PC-3 (cell line): ENCODE results near the gene VASN. TPM values are rescaled to one million over a fixed set of nuclear protein-coding genes. Genes with fewer than 3 reads are reported as not detected.

Experiments used
- ATAC-seq: fragments of 200-7000 bp; cut with Tn5 transposase; 2 replicates; pipeline ENCODE4 v1.9.1; 2020; ENCODE audit warnings: mild to moderate bottlenecking, moderate library complexity
- BruUV-seq: library from RNA; stranded (reverse); fragments of 400-500 nt; replicated peaks from 2 replicates; lab custom pipeline; 2021; lab: Mats Ljungman, UMichigan
- CTCF ChIA-PET: fragments of 300-600 bp; sonication (Branson Sonifier 250); formaldehyde crosslinking; loops from one replicate; lab custom pipeline; 2022; ENCODE audit warnings: antibody characterized with exemption; lab: Charles Lee
- POLR2A ChIA-PET: fragments of 300-600 bp; sonication (Branson Sonifier 250); formaldehyde crosslinking; loops from one replicate; lab custom pipeline; 2022; ENCODE audit warnings: antibody characterized with exemption; ENCODE audit not compliant: unreplicated experiment; lab: Charles Lee
- DNase-seq: peaks from one replicate; pipeline ENCODE4 v3.0.0-alpha.2; 2015
- H2AFZ ChIP-seq: fragments of 300-600 bp; sonication (generic); 2 replicates; pipeline ENCODE4 v1.6.0; 2016; ENCODE audit warnings: antibody characterized with exemption, low read length
- H3F3A ChIP-seq: fragments of 300-600 bp; sonication (generic); one replicate; pipeline ENCODE4 v1.6.0; 2017; ENCODE audit warnings: antibody characterized with exemption, low read length, control low read depth, mild to moderate bottlenecking; ENCODE audit not compliant: unreplicated experiment
- H3K27ac ChIP-seq: fragments of 300-600 bp; sonication (generic); 2 replicates; pipeline ENCODE4 v1.5.1; 2016; ENCODE audit warnings: mild to moderate bottlenecking, low read length
- H3K27me3 ChIP-seq: fragments of 300-600 bp; sonication (generic); 2 replicates; pipeline ENCODE4 v1.6.1; 2016; ENCODE audit warnings: low read length, mixed read lengths
- H3K36me3 ChIP-seq: fragments of 300-600 bp; sonication (generic); 2 replicates; pipeline ENCODE4 v1.6.1; 2016; ENCODE audit warnings: low read depth, mixed run types, low read length, mixed read lengths
- H3K4me1 ChIP-seq: fragments of 300-600 bp; sonication (generic); 2 replicates; pipeline ENCODE4 v1.5.1; 2016; ENCODE audit warnings: low read length; ENCODE audit not compliant: insufficient read depth
- H3K4me2 ChIP-seq: fragments of 300-600 bp; sonication (generic); 2 replicates; pipeline ENCODE4 v1.6.0; 2016; ENCODE audit warnings: low read length
- H3K4me3 ChIP-seq: fragments of 300-600 bp; sonication (generic); 2 replicates; pipeline ENCODE4 v1.5.1; 2016; ENCODE audit warnings: mild to moderate bottlenecking, low read length, mixed read lengths
- H3K79me2 ChIP-seq: fragments of 300-600 bp; sonication (generic); 2 replicates; pipeline ENCODE4 v1.6.1; 2017; ENCODE audit warnings: low read length, mixed read lengths
- H3K9ac ChIP-seq: fragments of 300-600 bp; sonication (generic); 2 replicates; pipeline ENCODE4 v1.6.0; 2016; ENCODE audit warnings: mild to moderate bottlenecking, low read length
- H3K9me2 ChIP-seq: fragments of 300-600 bp; sonication (generic); replicated peaks from 2 replicates; pipeline ENCODE4 v1.6.1; 2016; ENCODE audit warnings: mixed run types, low read length, mixed read lengths
- H3K9me3 ChIP-seq: fragments of 300-600 bp; sonication (generic); 2 replicates; pipeline ENCODE4 v1.6.1; 2016; ENCODE audit warnings: low read length, mixed read lengths
- H4K20me1 ChIP-seq: fragments of 300-600 bp; sonication (generic); 2 replicates; pipeline ENCODE4 v1.6.1; 2016; ENCODE audit warnings: low read length, mixed read lengths
- EZH2 ChIP-seq: fragments of 300-600 bp; sonication (generic); IDR thresholded peaks from one replicate; pipeline ENCODE4 v1.6.1; 2017; ENCODE audit warnings: antibody characterized with exemption, mild to moderate bottlenecking, low read length; ENCODE audit not compliant: unreplicated experiment
- EZH2phosphoT487 ChIP-seq: fragments of 300-600 bp; sonication (generic); IDR thresholded peaks from 2 replicates; pipeline ENCODE4 v1.6.1; 2018; ENCODE audit warnings: mild to moderate bottlenecking, antibody characterized with exemption, low read length, borderline replicate concordance
- intact Hi-C: fragments of 100-400 bp; cut with micrococcal nuclease; formaldehyde crosslinking; loops from 2 replicates; pipeline ENCODE4 v1.9.0; 2023
- total RNA-seq: library from RNA; depleted of rRNA; stranded (reverse); fragments of >200 nt; gene quantifications from 2 replicates; pipeline ENCODE4 v1.2.3, GENCODE V29; 2014
- TF ChIP-seq, protein P1 (sequence below): fragments of 300-600 bp; sonication (generic); conservative IDR thresholded peaks from 2 replicates; pipeline ENCODE4 v1.5.1; 2017; ENCODE audit warnings: antibody characterized with exemption, low read depth, mild to moderate bottlenecking, low read length

Gene VASN
- total RNA-seq, 1 experiment from 2014 or later = 12.2 TPM

DNA sequence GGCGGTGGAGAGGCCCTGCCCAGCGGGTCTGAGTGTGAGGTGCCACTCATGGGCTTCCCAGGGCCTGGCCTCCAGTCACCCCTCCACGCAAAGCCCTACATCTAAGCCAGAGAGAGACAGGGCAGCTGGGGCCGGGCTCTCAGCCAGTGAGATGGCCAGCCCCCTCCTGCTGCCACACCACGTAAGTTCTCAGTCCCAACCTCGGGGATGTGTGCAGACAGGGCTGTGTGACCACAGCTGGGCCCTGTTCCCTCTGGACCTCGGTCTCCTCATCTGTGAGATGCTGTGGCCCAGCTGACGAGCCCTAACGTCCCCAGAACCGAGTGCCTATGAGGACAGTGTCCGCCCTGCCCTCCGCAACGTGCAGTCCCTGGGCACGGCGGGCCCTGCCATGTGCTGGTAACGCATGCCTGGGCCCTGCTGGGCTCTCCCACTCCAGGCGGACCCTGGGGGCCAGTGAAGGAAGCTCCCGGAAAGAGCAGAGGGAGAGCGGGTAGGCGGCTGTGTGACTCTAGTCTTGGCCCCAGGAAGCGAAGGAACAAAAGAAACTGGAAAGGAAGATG lies 11.2 kb downstream of the VASN start:
- H3K9me2 ChIP-seq = no peaks in the 10 kb centered on the region
- H3K4me3 ChIP-seq = no peak overlapping the region
- H3K9me3 ChIP-seq = no peaks in the 10 kb centered on the region
- DNase-seq (no peak), ATAC-seq (no peak)
- no peaks in the 10 kb centered on the region for H3K27me3 ChIP-seq
- no TSS peak for BruUV-seq
- ChIA-PET POLR2A (no interaction called here), CTCF (no interaction called here)
- H3K4me2 ChIP-seq = no peak overlapping the region
- no peak overlapping the region for H2AFZ ChIP-seq
- H3K4me1 ChIP-seq = no peaks in the 10 kb centered on the region
- H3F3A ChIP-seq = no peaks in the 10 kb centered on the region
- no peak overlapping the region for H3K9ac ChIP-seq
- no peak overlapping the region for H3K27ac ChIP-seq
- TF ChIP-seq EZH2 = no peak
- TF ChIP-seq, protein P1, sequence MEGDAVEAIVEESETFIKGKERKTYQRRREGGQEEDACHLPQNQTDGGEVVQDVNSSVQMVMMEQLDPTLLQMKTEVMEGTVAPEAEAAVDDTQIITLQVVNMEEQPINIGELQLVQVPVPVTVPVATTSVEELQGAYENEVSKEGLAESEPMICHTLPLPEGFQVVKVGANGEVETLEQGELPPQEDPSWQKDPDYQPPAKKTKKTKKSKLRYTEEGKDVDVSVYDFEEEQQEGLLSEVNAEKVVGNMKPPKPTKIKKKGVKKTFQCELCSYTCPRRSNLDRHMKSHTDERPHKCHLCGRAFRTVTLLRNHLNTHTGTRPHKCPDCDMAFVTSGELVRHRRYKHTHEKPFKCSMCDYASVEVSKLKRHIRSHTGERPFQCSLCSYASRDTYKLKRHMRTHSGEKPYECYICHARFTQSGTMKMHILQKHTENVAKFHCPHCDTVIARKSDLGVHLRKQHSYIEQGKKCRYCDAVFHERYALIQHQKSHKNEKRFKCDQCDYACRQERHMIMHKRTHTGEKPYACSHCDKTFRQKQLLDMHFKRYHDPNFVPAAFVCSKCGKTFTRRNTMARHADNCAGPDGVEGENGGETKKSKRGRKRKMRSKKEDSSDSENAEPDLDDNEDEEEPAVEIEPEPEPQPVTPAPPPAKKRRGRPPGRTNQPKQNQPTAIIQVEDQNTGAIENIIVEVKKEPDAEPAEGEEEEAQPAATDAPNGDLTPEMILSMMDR = no peak
- no peak for TF ChIP-seq EZH2phosphoT487
- H3K36me3 ChIP-seq = no peaks in the 10 kb centered on the region
- no peaks in the 10 kb centered on the region for H3K79me2 ChIP-seq
- intact Hi-C loops = no loop called here
- H4K20me1 ChIP-seq = no peaks in the 10 kb centered on the region

DNA sequence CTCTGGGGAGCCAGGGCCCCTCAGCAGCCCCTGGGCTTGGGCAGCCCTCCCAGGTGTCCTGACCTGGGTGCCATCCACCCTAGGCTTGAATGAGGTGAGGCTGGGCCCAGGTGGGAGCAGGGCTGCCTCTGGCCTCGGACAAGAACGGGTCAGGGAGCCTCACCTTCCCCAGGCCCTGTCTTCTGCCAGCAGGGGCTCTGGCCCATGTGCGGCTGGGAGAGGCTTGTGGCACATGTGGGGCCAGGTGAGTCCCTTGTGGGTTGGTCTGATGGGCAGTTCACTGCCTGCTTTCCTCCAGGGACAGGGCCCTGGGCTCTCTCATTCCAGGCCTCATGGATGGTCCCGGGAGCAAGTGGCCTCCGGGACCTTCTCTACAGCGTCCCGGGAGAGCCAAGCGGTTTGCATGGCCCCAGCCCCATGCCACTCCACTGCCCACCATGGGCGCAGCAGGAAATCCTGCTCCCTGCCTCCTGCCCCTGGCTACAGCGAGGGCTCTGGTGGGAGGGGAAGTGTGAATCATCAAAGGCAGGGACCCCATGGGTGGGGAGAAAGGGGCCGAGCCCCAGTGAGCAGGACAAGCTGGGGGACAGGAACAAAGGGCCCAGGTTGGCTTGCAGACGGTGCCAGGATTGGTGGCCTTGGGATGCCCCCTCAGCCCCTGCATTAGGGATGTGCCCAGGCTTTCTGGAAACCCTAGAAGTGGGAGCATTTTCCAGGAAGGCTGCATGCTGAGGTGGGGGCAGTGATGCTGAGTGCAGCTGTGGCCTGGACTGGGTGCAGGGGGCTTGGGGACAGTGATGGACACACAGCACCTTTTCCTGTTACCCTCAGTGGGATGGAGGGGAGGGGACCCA lies 12.2 kb downstream of the VASN start:
- Histone ChIP-seq H3K36me3 (no peaks in the 10 kb centered on the region), H3K4me3 (no peak overlapping the region), H3K9me3 (no peaks in the 10 kb centered on the region), H4K20me1 (no peaks in the 10 kb centered on the region), H3F3A (no peaks in the 10 kb centered on the region), H3K27ac (no peak overlapping the region), H3K9me2 (no peaks in the 10 kb centered on the region), H3K9ac (no peak overlapping the region), H3K79me2 (no peaks in the 10 kb centered on the region), H3K4me1 (no peaks in the 10 kb centered on the region), H3K4me2 (no peak overlapping the region), H2AFZ (no peak overlapping the region), H3K27me3 (no peaks in the 10 kb centered on the region)
- ChIA-PET POLR2A (no interaction called here), CTCF (no interaction called here)
- DNase-seq (no peak), ATAC-seq (no peak)
- intact Hi-C loops = no loop called here
- TF ChIP-seq EZH2phosphoT487 = no peak
- TF ChIP-seq EZH2 = no peak
- TF ChIP-seq, protein P1 = no peak
- no TSS peak for BruUV-seq

DNA sequence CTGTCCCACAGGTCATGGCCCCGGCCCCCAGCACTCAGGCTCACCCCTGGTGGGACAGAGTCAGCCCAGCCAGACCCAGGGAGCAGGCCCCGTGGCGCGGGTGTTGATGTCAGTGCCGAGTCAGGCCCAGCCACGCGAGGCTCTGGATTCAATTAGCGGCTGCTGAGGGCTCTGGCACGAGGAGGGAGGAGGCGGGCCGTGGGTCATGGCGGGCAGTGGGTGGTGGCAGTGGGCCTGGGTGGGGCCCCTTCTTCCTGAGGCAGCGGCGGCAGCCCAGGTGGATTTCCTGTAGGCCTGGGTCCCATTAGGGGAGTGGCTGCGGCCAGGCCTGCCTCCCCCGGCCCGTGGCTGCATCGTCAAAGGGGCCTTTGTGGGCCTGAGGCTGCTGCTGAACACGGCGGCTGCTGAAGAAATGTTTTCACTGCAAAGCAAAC lies 12.9 kb downstream of the VASN start:
- Histone ChIP-seq H3K79me2 (no peaks in the 10 kb centered on the region), H3K27ac (no peak overlapping the region), H3K4me1 (no peaks in the 10 kb centered on the region), H3K9me2 (no peaks in the 10 kb centered on the region), H2AFZ (no peak overlapping the region), H3K27me3 (no peaks in the 10 kb centered on the region), H4K20me1 (no peaks in the 10 kb centered on the region), H3F3A (no peaks in the 10 kb centered on the region), H3K36me3 (no peaks in the 10 kb centered on the region), H3K9me3 (no peaks in the 10 kb centered on the region), H3K4me3 (no peak overlapping the region), H3K4me2 (no peak overlapping the region), H3K9ac (no peak overlapping the region)
- ATAC-seq (no peak), DNase-seq (no peak)
- no peak for TF ChIP-seq EZH2
- TF ChIP-seq, protein P1 = no peak
- TF ChIP-seq EZH2phosphoT487 = no peak
- no TSS peak for BruUV-seq
- ChIA-PET POLR2A (no interaction called here), CTCF (no interaction called here)
- intact Hi-C loops = no loop called here
